BLaER1 (cell line): ENCODE data around the gene SIAE.
A peak's percentile ranks its signal among the peaks of the same experiment; 100 is the strongest.

Experiments used
- H3K27ac ChIP-seq: shearing (Covaris generic); formaldehyde crosslinking; 2 replicates; pipeline ENCODE4 v1.8.1; 2022
- H3K27me3 ChIP-seq: shearing (Covaris generic); formaldehyde crosslinking; 2 replicates; pipeline ENCODE4 v1.8.1; 2022
- H3K36me3 ChIP-seq: shearing (Covaris generic); formaldehyde crosslinking; 2 replicates; pipeline ENCODE4 v1.8.1; 2022
- H3K4me1 ChIP-seq: shearing (Covaris generic); formaldehyde crosslinking; 2 replicates; pipeline ENCODE4 v1.8.1; 2022
- H3K4me2 ChIP-seq: shearing (Covaris generic); formaldehyde crosslinking; 2 replicates; pipeline ENCODE4 v1.8.1; 2022
- H3K4me3 ChIP-seq: shearing (Covaris generic); formaldehyde crosslinking; 2 replicates; pipeline ENCODE4 v1.8.1; 2022
- H3K9ac ChIP-seq: shearing (Covaris generic); formaldehyde crosslinking; 2 replicates; pipeline ENCODE4 v1.8.1; 2022
- H3K9me3 ChIP-seq: shearing (Covaris generic); formaldehyde crosslinking; 2 replicates; pipeline ENCODE4 v1.8.1; 2022
- H4K20me1 ChIP-seq: shearing (Covaris generic); formaldehyde crosslinking; 2 replicates; pipeline ENCODE4 v1.8.1; 2022
- Cebpa-rat ChIP-seq: shearing (Covaris generic); IDR thresholded peaks from 2 replicates; pipeline ENCODE4 v1.8.1; 2022

The SIAE gene

GRCh38 chr11:124700028-124700427 is 26.5 kb upstream of the SIAE start:
- TF ChIP-seq Cebpa-rat, result no peak
- H3K36me3 ChIP-seq, result no peaks in the 10 kb centered on the region
- no peak overlapping the region for H3K4me3 ChIP-seq
- no peak overlapping the region for H3K27ac ChIP-seq
- no peak overlapping the region for H3K4me2 ChIP-seq
- H3K27me3 ChIP-seq, result no peaks in the 10 kb centered on the region
- no peaks in the 10 kb centered on the region for H4K20me1 ChIP-seq
- H3K9me3 ChIP-seq, result peaks cover 36% of the 10 kb centered on the region
- no peaks in the 10 kb centered on the region for H3K4me1 ChIP-seq
- H3K9ac ChIP-seq, result no peak overlapping the region

GRCh38 chr11:124699547-124699946 is 26.0 kb upstream of the SIAE start:
- Histone ChIP-seq H3K4me1 (no peaks in the 10 kb centered on the region), H3K27me3 (no peaks in the 10 kb centered on the region), H3K9me3 (peaks cover 36% of the 10 kb centered on the region), H3K36me3 (no peaks in the 10 kb centered on the region), H3K27ac (no peak overlapping the region), H3K4me2 (no peak overlapping the region), H4K20me1 (no peaks in the 10 kb centered on the region), H3K4me3 (no peak overlapping the region), H3K9ac (no peak overlapping the region)
- TF ChIP-seq Cebpa-rat, result no peak

- H3K27ac ChIP-seq, result no peak overlapping the region
- no peak overlapping the region for H3K4me2 ChIP-seq
- TF ChIP-seq Cebpa-rat, result no peak
- H3K4me1 ChIP-seq, result no peaks in the 10 kb centered on the region
- no peaks in the 10 kb centered on the region for H4K20me1 ChIP-seq
- H3K9me3 ChIP-seq, result peaks cover 1% of the 10 kb centered on the region; the same call in 1 of the 2 replicates
- no peak overlapping the region for H3K9ac ChIP-seq
- H3K27me3 ChIP-seq, result no peaks in the 10 kb centered on the region
- no peak overlapping the region for H3K4me3 ChIP-seq
- no peaks in the 10 kb centered on the region for H3K36me3 ChIP-seq
Observed at GRCh38 chr11:124693142-124693541, 19.6 kb upstream of the SIAE start.

GRCh38 chr11:124682443-124682842 is 8.9 kb upstream of the SIAE start:
- no peak for TF ChIP-seq Cebpa-rat
- peaks cover 29% of the 10 kb centered on the region for H3K36me3 ChIP-seq
- H3K4me2 ChIP-seq, result no peak overlapping the region
- no peak overlapping the region for H3K4me3 ChIP-seq
- no peaks in the 10 kb centered on the region for H3K27me3 ChIP-seq
- no peaks in the 10 kb centered on the region for H3K4me1 ChIP-seq
- no peak overlapping the region for H3K27ac ChIP-seq
- H3K9me3 ChIP-seq, result peaks cover 45% of the 10 kb centered on the region
- no peaks in the 10 kb centered on the region for H4K20me1 ChIP-seq
- no peak overlapping the region for H3K9ac ChIP-seq

- H3K9ac ChIP-seq, result no peak overlapping the region
- H3K36me3 ChIP-seq, result peaks cover 29% of the 10 kb centered on the region
- H3K4me2 ChIP-seq, result no peak overlapping the region
- no peaks in the 10 kb centered on the region for H4K20me1 ChIP-seq
- H3K27me3 ChIP-seq, result no peaks in the 10 kb centered on the region
- no peak overlapping the region for H3K4me3 ChIP-seq
- TF ChIP-seq Cebpa-rat, result no peak
- no peaks in the 10 kb centered on the region for H3K4me1 ChIP-seq
- peaks cover 45% of the 10 kb centered on the region for H3K9me3 ChIP-seq
- no peak overlapping the region for H3K27ac ChIP-seq
Observed at GRCh38 chr11:124681421-124681820, 7.9 kb upstream of the SIAE start.

- no peak overlapping the region for H3K4me2 ChIP-seq
- no peak overlapping the region for H3K27ac ChIP-seq
- no peak overlapping the region for H3K9ac ChIP-seq
- TF ChIP-seq Cebpa-rat, result no peak
- H3K4me3 ChIP-seq, result no peak overlapping the region
- H3K36me3 ChIP-seq, result peaks cover 9% of the 10 kb centered on the region; the same call in 1 of the 2 replicates
- H3K4me1 ChIP-seq, result peaks cover 9% of the 10 kb centered on the region
- no peaks in the 10 kb centered on the region for H4K20me1 ChIP-seq
- no peaks in the 10 kb centered on the region for H3K27me3 ChIP-seq
- H3K9me3 ChIP-seq, result peaks cover 18% of the 10 kb centered on the region
Observed at GRCh38 chr11:124678416-124678815, 4.9 kb upstream of the SIAE start.

- no peaks in the 10 kb centered on the region for H3K9me3 ChIP-seq
- H4K20me1 ChIP-seq, result no peaks in the 10 kb centered on the region
- H3K27ac ChIP-seq, result no peak overlapping the region
- peaks cover 28% of the 10 kb centered on the region for H3K4me1 ChIP-seq
- no peak overlapping the region for H3K9ac ChIP-seq
- no peak overlapping the region for H3K4me3 ChIP-seq
- H3K27me3 ChIP-seq, result no peaks in the 10 kb centered on the region
- no peak for TF ChIP-seq Cebpa-rat
- H3K4me2 ChIP-seq, result no peak overlapping the region
- no peaks in the 10 kb centered on the region for H3K36me3 ChIP-seq
Observed at GRCh38 chr11:124676386-124676785, 2.8 kb upstream of the SIAE start.

- Histone ChIP-seq H3K4me1 (peaks cover 47% of the 10 kb centered on the region), H3K4me3 (peak overlapping the region; percentile 76), H4K20me1 (no peaks in the 10 kb centered on the region), H3K4me2 (peak overlapping the region; percentile 96), H3K9me3 (no peaks in the 10 kb centered on the region), H3K27ac (no peak overlapping the region), H3K9ac (peak overlapping the region; percentile 77), H3K27me3 (no peaks in the 10 kb centered on the region), H3K36me3 (no peaks in the 10 kb centered on the region)
- TF ChIP-seq Cebpa-rat, result peak; percentile 41; the same call in 1 of the 2 replicates
Observed at GRCh38 chr11:124674571-124674970, 1.0 kb upstream of the SIAE start.

- peaks cover 51% of the 10 kb centered on the region for H3K4me1 ChIP-seq
- no peaks in the 10 kb centered on the region for H3K9me3 ChIP-seq
- peak overlapping the region; percentile 96 for H3K4me2 ChIP-seq
- no peaks in the 10 kb centered on the region for H4K20me1 ChIP-seq
- H3K36me3 ChIP-seq, result no peaks in the 10 kb centered on the region
- peak overlapping the region; percentile 76 for H3K4me3 ChIP-seq
- no peak for TF ChIP-seq Cebpa-rat
- H3K9ac ChIP-seq, result peak overlapping the region; percentile 77
- no peaks in the 10 kb centered on the region for H3K27me3 ChIP-seq
- 0 out of 2 replicates have a peak overlapping the region, but pooled peaks have one; percentile 37 for H3K27ac ChIP-seq
Observed at GRCh38 chr11:124674168-124674517, 604 bp upstream of the SIAE start.

- Histone ChIP-seq H3K4me2 (peak overlapping the region; percentile 96), H3K9ac (peak overlapping the region; percentile 77), H3K9me3 (no peaks in the 10 kb centered on the region), H3K36me3 (no peaks in the 10 kb centered on the region), H3K4me3 (peak overlapping the region; percentile 76), H4K20me1 (no peaks in the 10 kb centered on the region), H3K27me3 (no peaks in the 10 kb centered on the region), H3K27ac (peak overlapping the region; percentile 72), H3K4me1 (peaks cover 51% of the 10 kb centered on the region)
- no peak for TF ChIP-seq Cebpa-rat
Observed at GRCh38 chr11:124672536-124673215, 863 bp downstream of the SIAE start.

GRCh38 chr11:124670732-124671131 is 2.8 kb downstream of the SIAE start:
- Histone ChIP-seq H3K27me3 (no peaks in the 10 kb centered on the region), H3K4me3 (peak overlapping the region; percentile 24), H3K36me3 (no peaks in the 10 kb centered on the region), H3K9me3 (no peaks in the 10 kb centered on the region), H3K4me2 (peak overlapping the region; percentile 75), H4K20me1 (no peaks in the 10 kb centered on the region), H3K27ac (0 out of 2 replicates have a peak overlapping the region, but pooled peaks have one; percentile 12), H3K9ac (0 out of 2 replicates have a peak overlapping the region, but pooled peaks have one; percentile 5), H3K4me1 (peaks cover 51% of the 10 kb centered on the region)
- TF ChIP-seq Cebpa-rat, result 0 out of 2 replicates have a peak, but pooled peaks have one; percentile 30
